HG02642 (cell line): ENCODE data around the gene FBXL17.
A peak's percentile ranks its signal among the peaks of the same experiment; 100 is the strongest.
"Not testable (repeated sequence)": the region's sequence is repeated elsewhere in the genome, so short reads cannot be mapped to it uniquely, and the experiment has no call there.

Experiments
- ATAC-seq: cut with Tn5 transposase; IDR thresholded peaks from one replicate; pipeline ENCODE4 v1.9.1; 2021; ENCODE audit warnings: mild to moderate bottlenecking; ENCODE audit not compliant: unreplicated experiment, poor library complexity

Gene FBXL17

DNA sequence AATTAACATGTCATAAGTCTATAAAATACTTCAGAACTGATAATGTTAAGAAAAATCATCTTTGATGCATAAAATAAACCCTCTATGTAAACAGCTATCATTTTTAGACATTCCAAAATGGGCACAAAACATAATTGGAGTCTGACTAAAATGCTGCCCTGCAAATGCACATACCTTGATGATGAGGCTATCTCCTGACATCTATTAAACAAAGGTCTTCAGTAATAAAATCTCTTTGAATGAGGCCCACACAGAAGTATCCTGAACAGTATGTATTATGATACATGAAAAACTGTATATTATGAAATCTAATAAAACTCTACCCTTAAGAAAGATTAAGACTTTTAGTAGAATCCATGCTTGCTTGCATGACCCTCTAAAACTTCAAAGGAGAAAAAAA is 66.1 kb downstream of the FBXL17 start:
- no peak for ATAC-seq

DNA sequence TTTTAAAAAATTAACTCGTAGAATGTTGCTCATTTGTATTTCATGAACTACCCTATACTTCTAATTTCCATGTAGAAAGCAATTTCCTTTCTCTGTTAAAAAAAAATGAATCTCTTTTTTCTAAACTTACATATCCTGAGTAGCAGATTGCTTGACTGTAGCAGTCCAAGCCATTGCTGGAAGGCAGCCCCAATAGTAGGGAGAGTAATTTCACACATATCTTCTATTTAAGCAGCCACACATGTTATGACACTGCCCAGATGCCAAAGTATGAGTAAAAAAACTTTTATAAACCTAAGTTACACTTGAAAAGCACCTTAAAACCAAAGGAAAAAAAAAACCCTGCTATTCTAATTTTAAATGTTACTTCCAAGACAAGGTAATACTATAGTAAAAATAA is 69.6 kb downstream of the FBXL17 start:
- no peak for ATAC-seq

DNA sequence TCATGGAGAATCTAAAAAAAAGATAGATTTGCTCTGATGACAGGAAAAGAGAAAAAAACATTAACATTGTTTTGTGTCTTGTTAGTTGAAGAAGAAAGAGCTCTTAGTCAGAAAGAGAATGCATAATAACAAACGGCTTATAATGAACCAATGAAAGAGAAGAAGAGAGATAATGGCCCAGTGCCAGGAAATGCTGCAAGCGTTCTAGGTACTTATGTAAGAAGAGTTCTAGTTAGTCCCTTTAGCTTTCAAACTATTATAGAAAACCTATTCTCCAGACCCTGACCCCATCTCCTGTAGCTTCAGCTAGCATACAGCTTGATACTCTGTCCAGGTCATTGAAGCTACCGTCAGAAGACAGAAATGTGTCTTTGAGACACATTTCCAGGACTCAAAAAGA is 70.2 kb downstream of the FBXL17 start:
- ATAC-seq = no peak

DNA sequence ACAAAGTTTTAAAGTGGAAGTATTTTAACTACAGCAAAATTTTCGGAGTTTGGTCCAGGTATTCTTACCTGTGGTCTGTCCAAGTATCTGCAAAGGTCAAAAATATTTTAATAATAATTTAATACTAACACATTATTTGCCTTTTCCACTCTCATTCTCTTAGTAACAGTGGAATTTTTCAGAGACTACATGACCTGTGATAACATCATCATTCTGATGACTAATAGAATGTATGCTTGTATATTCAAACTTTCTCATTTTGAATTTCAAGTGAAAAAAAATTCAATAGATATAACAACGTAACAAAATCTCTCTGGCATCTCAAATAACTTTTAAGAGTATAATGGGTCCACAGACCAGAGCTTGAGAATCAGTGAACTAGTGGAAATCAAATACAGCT is 78.3 kb downstream of the FBXL17 start:
- ATAC-seq = no peak

- no peak for ATAC-seq
Measured at GRCh38 chr5:108303086-108303485, 78.8 kb downstream of the FBXL17 start.

DNA sequence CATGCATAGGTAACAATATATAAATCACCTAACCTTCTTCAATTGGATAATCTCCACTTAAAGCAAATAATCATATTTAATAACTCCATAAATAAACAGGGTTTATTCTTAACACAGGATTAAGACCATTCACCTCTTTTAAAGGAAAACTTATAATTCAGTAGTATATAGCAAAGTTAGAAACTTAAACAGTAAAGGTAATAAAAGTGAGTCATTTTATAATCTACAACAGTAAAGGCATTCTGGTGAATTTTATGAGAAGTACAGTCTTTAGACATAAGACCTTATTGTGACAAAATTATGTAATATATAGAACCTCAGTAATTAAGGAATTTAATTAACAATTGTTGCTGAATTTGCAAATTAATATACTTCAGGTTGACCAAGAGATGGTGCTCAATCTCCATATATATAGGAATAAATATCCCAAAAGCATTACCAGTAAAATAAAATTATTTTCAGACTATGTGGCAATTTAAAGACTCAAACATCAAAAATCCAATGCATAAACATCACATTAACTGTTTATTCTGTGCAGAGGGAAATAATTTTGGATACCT is 84.8 kb downstream of the FBXL17 start:
- ATAC-seq = no peak

- no peak for ATAC-seq
Measured at GRCh38 chr5:108295578-108296368, 86.1 kb downstream of the FBXL17 start.

- ATAC-seq = no peak
Measured at GRCh38 chr5:108280960-108281569, 100.8 kb downstream of the FBXL17 start.

DNA sequence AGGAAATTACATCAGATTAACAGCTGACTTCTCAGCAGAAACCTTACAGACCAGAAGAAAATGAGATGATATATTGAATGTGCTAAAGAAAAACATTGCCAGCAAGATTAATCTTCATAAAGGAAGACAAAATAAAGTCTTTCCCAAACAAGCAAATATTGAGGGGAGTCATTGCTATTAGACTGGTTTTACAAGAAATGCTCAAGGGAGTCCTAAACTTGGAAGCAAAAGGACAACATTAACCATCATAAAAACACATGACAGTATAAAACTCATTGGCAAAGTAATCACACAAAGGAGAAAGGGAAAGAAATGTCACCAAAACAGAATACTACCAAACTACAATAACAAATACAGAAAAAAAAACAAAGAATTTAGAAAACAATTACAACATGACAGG is 101.7 kb downstream of the FBXL17 start:
- ATAC-seq = no peak

DNA sequence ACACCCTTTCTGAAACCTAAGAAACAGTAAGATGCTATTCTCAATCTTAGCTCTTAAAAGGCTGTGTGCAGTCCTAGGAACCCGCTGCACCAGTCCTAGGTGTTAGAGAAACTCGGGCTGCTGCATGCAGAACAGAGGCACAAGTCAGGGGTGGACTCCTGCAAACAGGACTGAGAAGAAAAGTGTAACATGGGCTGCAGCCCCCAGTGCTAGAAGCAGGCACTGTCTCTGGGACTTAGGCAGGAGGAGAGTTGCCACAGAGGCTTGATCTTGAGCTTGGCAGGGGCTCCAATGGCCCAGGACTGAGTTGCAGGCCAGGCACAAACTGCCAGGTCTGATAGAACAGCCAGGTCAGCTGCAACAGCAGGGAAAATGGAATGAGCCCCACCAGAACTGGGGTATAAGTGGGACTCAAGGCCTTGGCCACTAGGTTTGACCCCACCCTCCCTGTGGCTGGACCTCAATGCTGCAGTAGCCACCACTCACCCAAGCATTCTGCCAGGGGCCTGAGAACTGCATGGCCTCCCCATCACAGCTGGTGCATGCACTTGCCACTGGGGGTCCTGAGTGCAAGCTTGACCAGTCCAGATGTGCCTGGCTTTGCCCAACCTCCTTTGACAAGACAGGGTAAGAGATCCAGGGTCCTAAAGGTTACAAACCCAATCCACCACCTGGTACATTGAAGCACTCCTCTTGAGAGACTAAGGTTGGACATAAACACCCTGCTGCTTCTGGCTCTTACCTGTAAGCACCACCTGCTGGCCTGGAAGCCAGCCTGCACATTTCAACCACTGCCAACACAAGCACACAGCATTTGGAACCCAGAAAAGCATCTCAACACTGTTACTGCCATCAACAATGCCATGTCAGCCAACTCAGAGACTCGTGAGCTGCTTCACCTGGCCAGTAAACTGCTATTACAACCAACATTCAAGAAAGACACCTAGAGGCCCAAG is 103.3 kb downstream of the FBXL17 start:
- no peak for ATAC-seq

DNA sequence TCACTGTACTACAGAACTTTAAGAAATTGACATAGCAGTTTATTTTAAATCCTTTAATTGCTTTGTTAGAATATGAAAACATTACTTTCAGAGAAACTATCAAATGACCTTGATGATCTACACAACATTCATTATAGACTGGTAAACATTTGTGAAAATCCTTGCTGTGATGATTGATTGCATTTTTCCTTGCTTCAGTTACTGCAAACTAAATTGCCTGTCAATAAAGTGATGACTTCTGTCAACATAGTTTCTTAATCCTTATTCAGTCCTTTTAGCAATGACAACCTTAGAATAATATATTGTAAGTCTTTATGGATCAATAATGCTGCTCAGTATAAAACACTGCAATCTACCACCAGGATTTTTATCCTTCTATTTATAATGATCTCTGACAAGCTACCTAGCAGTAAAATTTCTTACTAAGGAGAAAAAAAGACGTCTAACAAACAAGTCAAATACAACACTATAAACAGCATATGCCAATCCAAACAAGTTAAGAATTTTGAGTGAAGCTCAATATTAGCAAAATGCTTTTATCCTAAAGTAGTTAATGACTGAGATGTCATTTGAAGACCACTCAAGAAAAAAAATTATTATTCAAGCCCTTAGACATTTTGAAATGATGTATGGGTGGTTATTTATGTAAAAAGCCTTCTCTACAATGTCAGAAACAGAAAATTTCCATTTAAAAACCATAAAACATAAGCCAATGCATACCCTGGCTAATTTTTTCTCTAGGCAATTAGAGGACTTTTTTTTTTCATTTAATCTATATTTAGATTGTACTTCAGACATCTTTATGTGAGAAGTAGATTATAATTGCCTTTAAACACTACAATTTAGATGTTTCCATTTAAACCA is 105.5 kb downstream of the FBXL17 start:
- ATAC-seq = no peak

- not testable (repeated sequence) for ATAC-seq
Measured at GRCh38 chr5:108274080-108274479, 107.8 kb downstream of the FBXL17 start.

DNA sequence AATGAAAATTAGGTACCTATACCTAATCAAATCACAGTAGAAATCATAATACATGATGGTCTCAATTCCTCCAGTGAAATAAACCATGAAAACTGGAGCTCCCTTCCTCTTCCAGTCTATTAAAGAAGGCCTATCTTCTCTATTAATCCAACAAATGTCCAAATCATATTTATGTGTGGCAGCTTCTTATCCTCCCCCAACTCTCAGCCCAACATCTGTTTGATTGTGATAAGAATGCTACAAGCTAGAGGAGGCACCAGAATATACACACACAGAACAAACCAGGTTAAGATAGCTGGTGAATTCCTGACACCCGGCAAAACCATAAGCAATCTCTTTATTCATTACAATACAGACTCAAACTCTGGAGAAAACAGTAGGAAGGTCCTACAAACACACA is 110.8 kb downstream of the FBXL17 start:
- no peak for ATAC-seq

DNA sequence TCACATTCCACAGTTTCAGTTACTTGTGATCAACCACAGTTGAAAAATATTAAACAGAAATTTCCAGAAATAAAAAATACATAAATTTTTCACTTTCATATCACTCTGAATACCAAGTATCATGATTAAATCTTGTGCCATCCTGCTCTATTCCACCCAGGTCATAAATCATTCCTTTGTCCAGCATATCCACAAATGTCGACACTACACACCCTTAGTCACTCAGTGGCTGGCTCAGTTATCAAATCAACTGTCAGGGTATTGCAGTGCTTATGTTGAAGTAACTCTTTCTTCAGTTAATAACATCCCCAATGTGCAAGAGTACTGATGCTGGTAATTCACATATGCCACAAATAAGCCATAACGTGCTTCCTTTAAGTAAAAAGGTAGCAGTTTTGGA is 115.7 kb downstream of the FBXL17 start:
- no peak for ATAC-seq

DNA sequence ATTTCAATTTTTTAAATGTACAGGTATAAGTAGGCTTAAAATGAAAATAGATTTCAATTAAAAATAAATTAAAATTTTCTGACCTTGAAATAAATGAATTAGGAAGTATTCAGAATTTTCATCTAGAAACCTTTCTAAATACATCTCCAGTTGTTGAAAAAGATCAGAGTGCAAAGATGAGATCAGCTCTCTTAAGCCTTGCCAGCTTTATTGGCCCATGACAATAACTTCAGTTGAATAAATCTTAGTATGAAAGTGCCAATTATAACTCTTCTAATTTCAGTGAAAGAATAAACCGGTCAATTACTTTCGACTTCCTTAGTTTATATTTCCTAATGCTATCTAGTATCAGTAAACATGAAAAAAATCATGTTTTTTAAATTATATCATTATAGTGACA is 117.4 kb downstream of the FBXL17 start:
- no peak for ATAC-seq

GRCh38 chr5:108263338-108263737 is 118.6 kb downstream of the FBXL17 start:
- no peak for ATAC-seq

DNA sequence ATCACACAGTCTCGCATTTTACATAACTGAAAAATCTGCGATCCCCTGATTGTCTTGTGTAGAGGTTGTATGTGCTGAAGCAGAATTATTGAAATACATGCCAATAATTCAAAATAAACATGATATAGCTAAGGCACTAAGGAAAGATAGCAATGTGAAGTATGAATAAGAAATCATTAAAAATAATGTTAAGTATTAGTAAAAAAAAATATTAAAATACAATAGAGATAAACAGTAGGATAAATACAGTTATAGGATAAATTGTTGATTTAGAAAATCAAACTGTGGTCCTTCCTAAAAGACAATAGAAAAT is 121.1 kb downstream of the FBXL17 start:
- ATAC-seq = no peak

DNA sequence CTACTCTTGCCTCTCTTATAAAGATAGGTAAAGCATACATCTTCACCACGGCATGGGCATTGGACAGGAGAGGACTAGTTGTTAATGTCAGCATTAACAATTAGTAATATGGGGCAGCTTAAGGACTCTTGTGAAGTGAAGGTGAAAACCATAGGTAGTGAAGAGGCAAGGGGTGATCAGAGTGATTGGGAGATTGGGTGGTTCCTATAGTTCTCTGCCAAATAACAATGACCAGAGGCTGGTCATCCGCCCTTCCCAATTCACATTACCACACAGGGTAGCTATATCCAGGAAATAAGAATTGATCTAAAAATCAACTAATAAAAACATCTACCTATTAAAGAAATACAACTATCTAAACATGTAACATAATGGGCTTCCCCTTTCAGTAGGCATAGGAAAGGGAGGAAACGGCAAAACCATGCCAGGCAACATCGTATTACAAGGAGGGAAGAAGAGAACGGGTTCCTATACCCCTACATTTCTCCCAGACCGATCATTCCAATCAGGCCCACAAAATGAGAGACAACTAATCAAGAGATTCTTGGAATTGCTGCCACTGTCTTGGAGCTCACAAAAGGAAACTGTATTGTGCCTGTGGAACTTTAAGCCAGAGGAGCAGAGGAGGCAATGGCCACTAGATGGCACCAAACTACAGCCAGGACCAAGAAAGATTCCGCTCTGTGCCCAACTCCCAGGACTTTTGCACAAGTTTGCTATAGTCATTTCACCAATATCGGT is 121.6 kb downstream of the FBXL17 start:
- peak; percentile 95 for ATAC-seq

- no peak for ATAC-seq
Measured at GRCh38 chr5:108259306-108259705, 122.6 kb downstream of the FBXL17 start.
